IPS-11a (cell line): ENCODE results near the gene OR5AU1.

Experiments used
- H3K4me3 ChIP-seq: one replicate; pipeline ENCODE4 v1.5.1; 2013; ENCODE audit warnings: low read depth, low read length, control low read depth

Gene OR5AU1

GRCh38 chr14:21108791-21109190 is 47.1 kb downstream of the OR5AU1 start:
- no peak overlapping the region for H3K4me3 ChIP-seq

- no peak overlapping the region for H3K4me3 ChIP-seq
These were observed 48.5 kb downstream of the OR5AU1 start for GRCh38 chr14:21107283-21107800.

GRCh38 chr14:21106498-21107282 is 49.2 kb downstream of the OR5AU1 start:
- H3K4me3 ChIP-seq = no peak overlapping the region

- H3K4me3 ChIP-seq = no peak overlapping the region
These were observed 49.7 kb downstream of the OR5AU1 start for GRCh38 chr14:21106176-21106497.

- H3K4me3 ChIP-seq = no peak overlapping the region
These were observed 50.8 kb downstream of the OR5AU1 start for GRCh38 chr14:21105095-21105494.
